GDM1 (cell line): ENCODE measurements around the gene MXRA5.
"Not testable (repeated sequence)": the region's sequence is repeated elsewhere in the genome, so short reads cannot be mapped to it uniquely, and the experiment has no call there.

Source experiments
- DNase-seq: peaks from one replicate; lab custom pipeline; 2025; lab: John Stamatoyannopoulos, UW

MXRA5 gene

DNA sequence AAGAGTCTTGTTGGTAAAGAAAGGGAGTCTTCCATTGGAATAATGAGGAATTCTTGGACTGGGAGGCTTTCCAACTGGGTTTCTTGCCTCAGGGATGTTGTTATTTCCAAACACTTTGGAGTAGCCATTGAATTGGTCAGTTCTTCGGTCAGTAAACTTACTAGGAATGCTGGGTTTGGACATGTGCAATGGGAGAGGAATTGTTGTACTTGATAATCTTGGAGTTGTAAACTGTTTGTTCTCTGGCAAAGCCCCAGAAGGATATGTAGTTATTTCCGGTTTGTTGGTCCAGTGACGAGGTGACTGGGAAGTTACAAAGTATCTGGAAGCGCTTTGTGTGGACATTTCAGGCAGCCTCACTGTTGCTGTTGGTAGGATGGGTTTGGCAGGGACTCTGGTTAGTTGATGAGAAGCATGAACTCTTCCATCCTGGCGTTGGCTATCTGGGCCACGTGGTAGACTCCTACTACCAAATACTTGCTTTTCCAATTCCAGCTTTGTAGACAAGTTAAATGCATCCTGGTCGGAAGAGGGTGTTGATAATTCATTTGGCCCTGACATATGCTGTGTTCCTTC, 25.9 kb downstream of the MXRA5 start:
- DNase-seq: no peak

DNA sequence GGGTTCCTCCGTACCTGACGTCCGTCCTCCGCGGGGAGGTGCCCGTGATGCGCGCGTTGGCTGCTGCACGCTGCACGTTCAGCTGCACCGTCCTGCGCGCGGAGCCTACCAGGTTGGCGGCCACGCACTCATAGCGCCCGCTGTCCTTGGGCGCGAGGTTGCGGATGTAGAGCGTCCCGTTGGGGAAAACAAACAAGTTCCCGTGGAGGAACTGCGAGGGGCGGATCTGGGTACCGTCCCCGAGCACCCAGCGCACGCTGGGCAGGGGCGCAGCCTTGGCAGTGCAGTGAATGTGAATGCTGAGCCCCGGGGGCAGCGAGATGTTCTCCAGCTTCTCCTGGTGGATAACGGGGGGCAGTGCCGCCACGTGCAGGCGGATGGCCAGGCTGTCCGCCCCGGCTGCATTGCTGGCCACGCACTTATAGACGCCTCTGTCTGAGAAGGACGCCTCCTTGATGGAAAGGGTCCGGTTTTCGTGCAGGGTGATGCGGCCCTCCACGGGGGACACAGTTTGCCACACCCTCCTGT, 29.2 kb downstream of the MXRA5 start:
- DNase-seq: no peak

DNA sequence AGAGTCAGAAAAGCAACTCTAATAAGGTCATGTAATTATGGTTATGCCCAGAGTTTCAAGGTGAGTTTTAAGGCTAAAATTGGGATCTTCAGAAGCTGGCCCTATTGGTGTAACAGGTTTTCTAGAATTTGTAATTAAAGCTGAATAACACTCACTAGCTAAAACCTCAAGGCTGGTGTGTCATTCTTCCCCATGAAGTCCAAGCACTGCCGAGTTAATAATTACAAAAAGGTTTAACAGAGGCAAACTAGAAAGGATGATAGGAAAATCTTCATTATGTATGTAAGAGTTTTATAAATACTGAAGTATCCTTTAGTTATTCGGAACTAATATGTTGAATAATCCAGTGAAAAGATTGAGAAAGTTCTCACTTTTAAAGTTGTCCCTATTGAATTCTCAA, 34.3 kb downstream of the MXRA5 start:
- no peak for DNase-seq

DNA sequence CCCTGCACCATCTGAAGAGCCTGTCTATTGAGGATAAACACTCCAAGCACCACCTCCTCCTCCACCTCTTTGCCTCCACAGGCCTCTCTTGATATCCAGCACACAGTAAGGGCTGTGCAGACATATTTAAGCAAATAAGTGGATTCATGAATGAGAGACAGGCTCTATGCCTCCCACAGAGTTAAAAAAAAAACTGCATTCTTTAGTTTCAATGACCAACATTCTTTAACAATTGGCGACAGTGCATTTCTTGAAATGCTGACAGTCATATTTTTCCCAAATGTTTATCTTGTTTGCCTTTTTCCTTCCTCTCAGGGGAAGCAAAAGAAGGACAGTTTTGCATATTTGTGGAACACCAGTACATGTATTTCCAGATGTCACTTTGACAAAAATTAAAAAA, 38.6 kb downstream of the MXRA5 start:
- no peak for DNase-seq

DNA sequence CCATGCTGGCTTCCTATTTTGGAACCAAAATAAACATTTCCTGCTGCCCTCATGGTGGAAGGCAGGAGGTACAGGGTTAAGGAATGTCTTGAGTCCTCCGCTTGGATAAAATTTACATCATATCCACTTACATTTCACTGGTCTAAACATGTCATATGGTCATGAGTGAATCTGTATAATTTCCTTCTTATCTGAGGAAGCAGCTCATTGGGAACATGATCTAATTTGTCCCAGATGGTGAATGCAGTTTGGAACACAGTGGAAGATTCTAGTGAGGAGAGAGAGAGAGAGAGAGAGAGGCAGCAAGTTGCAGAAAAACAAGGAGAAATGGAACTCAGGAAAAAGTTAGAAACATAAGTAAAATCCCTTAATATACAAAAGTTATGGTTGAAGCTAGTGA, 46.8 kb downstream of the MXRA5 start:
- DNase-seq: no peak

DNA sequence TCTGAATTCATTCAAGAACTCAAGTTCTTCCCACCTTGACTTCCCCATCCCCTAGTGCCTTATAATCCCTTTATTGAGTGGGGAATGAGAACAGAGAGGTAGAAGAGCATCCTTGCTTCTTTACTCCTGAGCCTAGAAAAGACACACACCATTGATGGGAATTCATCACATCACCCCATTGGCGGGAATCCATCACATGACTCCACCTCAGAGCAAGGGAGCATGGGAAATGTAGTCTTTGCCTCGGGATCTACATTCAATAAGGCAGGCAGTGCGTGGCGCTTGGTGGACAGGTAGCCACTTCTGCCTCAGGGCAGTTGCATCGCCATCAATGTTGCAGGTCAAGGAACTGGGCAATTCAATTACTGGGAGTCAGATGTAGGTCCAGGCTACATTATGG, 50.7 kb downstream of the MXRA5 start:
- no peak for DNase-seq

DNA sequence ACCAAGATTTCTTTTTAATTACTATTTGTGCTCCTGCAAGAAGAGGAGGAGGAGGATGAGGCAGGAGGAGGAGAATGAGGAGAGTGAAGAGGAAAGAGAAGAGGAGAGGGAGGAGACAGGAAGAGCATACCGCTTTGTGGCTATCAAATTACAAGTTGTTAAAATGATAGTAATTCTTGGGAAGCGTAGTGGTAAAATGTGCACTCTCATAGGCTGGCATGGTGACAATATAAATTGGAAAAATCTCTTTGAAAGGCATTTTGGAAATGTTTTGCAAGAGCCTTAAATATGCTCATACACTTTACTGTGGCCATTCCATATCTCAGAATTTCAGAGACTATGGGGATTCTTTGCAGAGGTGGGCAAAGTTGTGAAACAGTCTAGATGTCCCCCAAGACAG, 53.2 kb downstream of the MXRA5 start:
- no peak for DNase-seq

DNA sequence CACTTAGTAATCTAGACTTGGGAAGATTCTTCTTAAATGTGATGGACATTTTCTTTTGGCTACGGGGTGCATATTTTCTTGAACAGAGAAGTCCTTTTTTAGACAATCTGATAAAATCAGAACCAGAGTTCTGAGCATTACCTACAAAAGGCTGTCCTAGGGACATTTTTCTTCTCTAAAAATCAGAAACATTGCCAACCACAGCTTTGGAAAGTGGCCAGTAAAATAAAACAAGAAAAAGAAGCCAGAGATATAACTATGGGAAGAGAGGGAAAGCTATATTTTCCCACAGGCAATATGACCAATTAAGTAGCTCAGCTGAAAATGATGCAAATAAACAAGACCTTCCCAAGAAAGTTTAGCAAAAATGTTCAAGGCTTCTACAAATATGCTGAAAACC, 55.9 kb downstream of the MXRA5 start:
- DNase-seq: no peak

DNA sequence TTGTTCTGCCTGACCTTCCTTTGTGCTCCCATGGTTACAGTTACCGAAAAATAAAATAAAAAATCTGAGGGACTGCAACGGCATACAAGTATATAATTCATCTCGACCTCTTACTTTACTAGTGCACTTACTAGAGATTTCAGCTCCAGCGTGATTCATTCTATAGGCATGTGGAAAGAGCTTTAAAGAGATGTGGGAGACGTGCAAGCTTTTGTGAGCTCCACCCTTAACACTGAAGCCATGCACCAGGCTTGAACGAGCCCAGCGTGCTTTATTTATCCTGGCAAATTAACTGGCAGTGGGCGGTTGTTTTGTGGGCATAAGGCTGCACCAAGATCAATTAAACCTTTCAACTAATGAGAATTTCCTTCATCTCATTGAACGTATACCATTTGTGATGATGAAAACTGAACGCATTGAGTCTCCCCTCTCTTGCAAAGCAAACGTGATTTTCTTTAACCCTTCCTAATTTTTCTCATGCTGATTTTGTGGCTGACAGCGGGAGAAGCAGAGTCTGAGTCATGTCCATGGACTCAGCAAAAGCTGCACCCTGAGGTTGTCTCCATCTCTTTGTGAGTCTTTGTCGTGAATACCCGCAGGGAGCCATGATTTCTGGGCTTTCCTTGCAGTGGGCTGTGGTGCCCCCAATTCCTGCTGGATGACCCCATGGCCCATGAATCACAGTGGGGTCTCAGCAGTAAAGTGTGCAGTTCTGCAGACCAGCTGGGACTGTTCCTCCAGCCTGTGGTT, 60.1 kb downstream of the MXRA5 start:
- DNase-seq: no peak

DNA sequence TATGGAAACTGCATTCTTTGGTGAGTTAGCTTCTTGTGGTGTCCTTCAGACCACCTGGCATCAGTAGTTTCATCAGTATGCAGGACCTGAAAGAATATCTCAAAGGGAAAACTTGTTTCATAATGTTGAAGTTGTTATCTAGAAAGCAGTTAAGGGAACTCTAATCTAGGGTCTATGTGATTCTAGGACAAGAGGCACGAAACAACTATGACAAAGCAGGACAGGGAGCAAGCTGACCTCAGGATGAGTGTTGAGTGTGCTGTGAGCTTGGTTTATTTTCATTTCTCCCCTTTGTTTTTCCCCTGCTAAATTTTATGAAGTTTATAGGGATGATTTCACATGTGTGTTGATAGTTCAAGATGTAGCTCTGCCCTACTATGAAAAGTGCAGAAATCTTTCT, 65.7 kb downstream of the MXRA5 start:
- DNase-seq: no peak

DNA sequence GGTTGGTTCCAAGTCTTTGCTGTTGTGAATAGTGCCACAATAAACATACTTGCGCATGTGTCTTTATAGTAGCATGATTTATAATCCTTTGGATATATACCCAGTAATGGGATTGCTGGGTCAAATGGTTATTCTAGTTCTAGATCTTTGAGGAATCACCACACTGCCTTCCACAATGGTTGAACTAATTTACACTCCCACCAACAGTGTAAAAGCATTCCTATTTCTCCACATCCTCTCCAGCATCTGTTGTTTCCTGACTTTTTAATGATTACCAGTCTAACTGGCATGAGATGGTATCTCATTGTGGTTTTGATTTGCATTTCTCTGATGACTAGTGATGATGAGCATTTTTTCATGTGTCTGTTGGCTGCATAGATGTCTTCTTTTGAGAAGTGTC, 72.8 kb downstream of the MXRA5 start:
- not testable (repeated sequence) for DNase-seq

DNA sequence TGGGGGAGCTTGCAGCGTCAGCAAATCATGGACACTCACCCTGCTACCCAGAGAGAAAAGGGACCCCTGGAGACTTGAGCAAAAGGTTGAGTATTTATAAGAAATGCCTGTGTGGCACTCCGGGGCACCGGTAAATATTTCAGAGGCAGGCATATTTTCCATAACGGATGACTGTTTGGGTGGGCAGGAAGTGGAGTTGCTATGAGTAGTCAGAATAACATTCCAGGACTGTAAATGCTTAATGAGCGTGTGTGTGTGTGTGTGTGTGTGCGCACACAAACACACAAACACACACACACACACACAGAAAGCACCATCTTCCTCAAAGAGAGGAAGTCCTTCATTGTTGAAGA, 74.6 kb downstream of the MXRA5 start:
- no peak for DNase-seq

DNA sequence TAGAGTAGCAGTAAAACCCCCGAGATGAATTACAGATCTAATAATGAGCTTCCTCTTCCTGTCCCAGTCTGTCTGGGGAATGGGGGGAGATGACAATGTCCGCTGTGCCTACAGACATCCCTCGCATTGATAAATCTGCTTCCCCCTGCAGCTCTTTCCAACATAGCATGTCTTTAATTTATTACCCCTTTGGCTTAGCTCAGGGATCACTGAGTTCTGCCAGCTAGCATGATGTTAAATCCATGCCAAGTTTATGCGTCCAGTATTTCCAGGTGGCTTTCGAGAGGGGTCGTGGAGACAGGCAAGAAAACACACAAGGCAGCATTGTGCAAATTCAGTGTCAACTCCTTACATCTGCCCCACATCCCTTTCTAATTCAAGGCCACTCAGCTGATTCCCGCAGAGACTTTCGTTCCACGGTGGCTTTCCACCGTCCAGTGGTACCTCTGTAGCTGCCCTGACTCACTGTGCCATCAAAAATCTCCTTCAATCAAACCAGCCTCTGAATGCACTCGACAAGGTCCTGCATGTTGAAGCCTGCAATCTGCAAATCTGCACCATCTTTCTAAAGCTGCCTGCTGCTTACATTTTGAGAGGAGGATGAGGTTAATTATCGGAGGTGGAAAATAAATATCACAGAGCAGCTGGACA, 75.1 kb downstream of the MXRA5 start:
- no peak for DNase-seq

DNA sequence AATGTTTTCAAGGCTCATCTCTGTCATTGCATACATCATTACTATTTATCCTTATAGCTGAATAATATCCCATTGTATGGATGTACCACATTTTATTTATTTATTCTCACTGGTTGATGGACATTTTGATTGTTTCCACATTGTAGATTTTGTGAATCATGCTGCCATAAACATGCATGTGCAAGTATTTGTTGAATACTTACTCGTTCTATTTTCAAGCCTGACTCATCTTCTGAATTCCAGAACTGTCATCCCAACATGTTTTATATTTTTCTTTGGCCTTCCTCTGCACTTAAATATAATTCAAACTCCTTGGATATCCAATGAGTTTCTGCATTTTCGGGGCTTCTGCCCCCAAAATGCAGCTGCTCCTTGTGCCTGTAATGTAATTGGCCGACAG, 77.6 kb downstream of the MXRA5 start:
- DNase-seq: no peak

DNA sequence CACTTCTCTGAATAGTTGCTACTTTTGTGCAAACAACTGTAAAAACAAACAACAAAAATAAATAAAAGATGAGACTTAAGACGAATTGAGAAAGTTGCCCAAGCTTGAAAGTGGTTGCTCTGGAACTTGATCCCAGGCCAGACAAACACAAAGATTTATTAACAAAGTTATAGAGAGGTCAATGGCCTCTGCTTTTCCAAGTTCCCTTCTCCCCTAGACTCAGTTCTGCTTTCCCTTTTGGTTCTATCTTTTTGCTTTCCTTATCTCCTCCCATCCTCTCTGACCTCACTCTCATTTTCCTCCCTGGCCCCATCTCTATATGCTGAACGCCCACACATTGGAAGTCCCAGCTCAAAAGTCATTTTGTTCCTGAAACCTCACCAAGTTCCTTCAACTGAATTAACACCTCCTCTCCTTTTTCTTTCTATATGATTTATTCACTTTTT, 82.7 kb downstream of the MXRA5 start:
- DNase-seq: no peak

DNA sequence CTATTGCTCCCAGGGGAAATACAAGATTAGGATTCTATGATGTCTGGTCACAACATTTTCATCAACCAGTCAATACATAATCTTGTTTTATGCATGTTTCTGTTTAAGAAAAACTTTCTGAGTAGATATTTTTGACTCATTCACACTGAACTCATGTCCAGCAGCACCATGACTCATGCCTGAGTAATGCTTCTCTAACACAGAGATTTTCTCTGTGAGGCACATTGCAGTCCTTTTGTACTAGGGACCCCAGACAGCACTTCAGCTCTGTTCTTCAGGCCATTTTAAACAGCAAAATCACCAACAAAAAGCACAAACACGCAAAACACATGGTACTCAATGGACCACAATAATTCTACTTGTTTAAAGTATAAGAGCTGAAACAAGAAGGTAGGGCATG, 83.6 kb downstream of the MXRA5 start:
- DNase-seq: no peak
